Esophagus mucosa (tissue), 1 donor: Measurements from ENCODE around the gene ANKS1B. TPM values are rescaled to one million over a fixed set of nuclear protein-coding genes. Genes with fewer than 3 reads are reported as not detected.
"Not testable (repeated sequence)": the region's sequence is repeated elsewhere in the genome, so short reads cannot be mapped to it uniquely, and the experiment has no call there.

Experiments
- ATAC-seq: fragments of 200-7000 bp; cut with Tn5 transposase; one replicate; pipeline ENCODE4 v1.9.1; 2020
- total RNA-seq: library from RNA; stranded (reverse); gene quantifications from one replicate; pipeline ENCODE4 v1.2.4, GENCODE V29; 2023
- donor health status: DM: yes; HTN: yes; CAD: no.

The ANKS1B gene
- total RNA-seq, 1 donor from 2014 or later = 2.8 TPM

GRCh38 chr12:99695050-99695449 lies 289.7 kb downstream of the ANKS1B start:
- ATAC-seq = no peak

- ATAC-seq = no peak
These were observed 298.6 kb downstream of the ANKS1B start for GRCh38 chr12:99686142-99686541.

GRCh38 chr12:99680276-99680675 lies 304.5 kb downstream of the ANKS1B start:
- no peak for ATAC-seq

- ATAC-seq = no peak
These were observed 314.1 kb downstream of the ANKS1B start for GRCh38 chr12:99670635-99671034.

GRCh38 chr12:99658671-99659349 lies 325.9 kb downstream of the ANKS1B start:
- ATAC-seq = no peak

- ATAC-seq = no peak
These were observed 335.2 kb downstream of the ANKS1B start for GRCh38 chr12:99649551-99649950.

GRCh38 chr12:99648183-99648582 lies 336.6 kb downstream of the ANKS1B start:
- no peak for ATAC-seq

GRCh38 chr12:99647453-99647852 lies 337.3 kb downstream of the ANKS1B start, which contains the start of gene GARIN6:
TSS of gene GARIN6 (plus strand) at chr12:99647753. CDS start at chr12:99648175, 422 bp downstream.
- no peak for ATAC-seq

GRCh38 chr12:99644629-99645028 lies 340.1 kb downstream of the ANKS1B start:
- ATAC-seq = no peak

GRCh38 chr12:99627459-99627858 lies 357.3 kb downstream of the ANKS1B start:
- no peak for ATAC-seq

- ATAC-seq = not testable (repeated sequence)
These were observed 360.1 kb downstream of the ANKS1B start for GRCh38 chr12:99624591-99624990.

- ATAC-seq = no peak
These were observed 364.6 kb downstream of the ANKS1B start for GRCh38 chr12:99620159-99620479.

GRCh38 chr12:99619389-99620158 lies 365.2 kb downstream of the ANKS1B start:
- peak; percentile 84 for ATAC-seq

- no peak for ATAC-seq
These were observed 366.1 kb downstream of the ANKS1B start for GRCh38 chr12:99618657-99619056.

GRCh38 chr12:99611599-99611998 lies 373.1 kb downstream of the ANKS1B start:
- ATAC-seq = no peak

GRCh38 chr12:99611117-99611516 lies 373.6 kb downstream of the ANKS1B start:
- no peak for ATAC-seq

- no peak for ATAC-seq
These were observed 375.1 kb downstream of the ANKS1B start for GRCh38 chr12:99609455-99610181.

- no peak for ATAC-seq
These were observed 384.3 kb downstream of the ANKS1B start for GRCh38 chr12:99600388-99600787.

GRCh38 chr12:99598785-99599184 lies 386.0 kb downstream of the ANKS1B start:
- ATAC-seq = no peak

GRCh38 chr12:99596762-99597161 lies 388.0 kb downstream of the ANKS1B start:
- ATAC-seq = no peak

- not testable (repeated sequence) for ATAC-seq
These were observed 407.6 kb downstream of the ANKS1B start for GRCh38 chr12:99577125-99577524.

- no peak for ATAC-seq
These were observed 410.8 kb downstream of the ANKS1B start for GRCh38 chr12:99573980-99574379.

- ATAC-seq = no peak
These were observed 417.7 kb downstream of the ANKS1B start for GRCh38 chr12:99567072-99567471.
